Nephron progenitor cell (in vitro differentiated cells): ENCODE measurements around the gene VIM.

Experiments
- DNase-seq: peaks from one replicate; pipeline ENCODE4 v3.0.0; 2021
- H3K27ac Mint-ChIP-seq: 2 replicates; pipeline ENCODE4 v1.8.0; 2021; ENCODE audit warnings: mild to moderate bottlenecking, moderate library complexity, mixed read lengths
- H3K27me3 Mint-ChIP-seq: 2 replicates; pipeline ENCODE4 v1.8.0; 2021; ENCODE audit warnings: mild to moderate bottlenecking, low read depth, mixed read lengths; ENCODE audit not compliant: poor library complexity
- H3K36me3 Mint-ChIP-seq: 2 replicates; pipeline ENCODE4 v1.8.0; 2021; ENCODE audit warnings: low read depth, mixed read lengths
- H3K4me1 Mint-ChIP-seq: 2 replicates; pipeline ENCODE4 v1.8.0; 2021; ENCODE audit warnings: mixed read lengths
- H3K4me3 Mint-ChIP-seq: 2 replicates; pipeline ENCODE4 v1.8.0; 2021; ENCODE audit warnings: mild to moderate bottlenecking, moderate library complexity, mixed read lengths
- H3K9me3 Mint-ChIP-seq: 2 replicates; pipeline ENCODE4 v1.8.0; 2021; ENCODE audit warnings: mild to moderate bottlenecking, moderate library complexity, mixed read lengths
- TF ChIP-seq, protein P1 (sequence below): fragments of 200-600 bp; sonication (generic); IDR thresholded peaks from 2 replicates; pipeline ENCODE4 v1.5.0; 2021; ENCODE audit warnings: antibody characterized with exemption

Gene VIM

DNA sequence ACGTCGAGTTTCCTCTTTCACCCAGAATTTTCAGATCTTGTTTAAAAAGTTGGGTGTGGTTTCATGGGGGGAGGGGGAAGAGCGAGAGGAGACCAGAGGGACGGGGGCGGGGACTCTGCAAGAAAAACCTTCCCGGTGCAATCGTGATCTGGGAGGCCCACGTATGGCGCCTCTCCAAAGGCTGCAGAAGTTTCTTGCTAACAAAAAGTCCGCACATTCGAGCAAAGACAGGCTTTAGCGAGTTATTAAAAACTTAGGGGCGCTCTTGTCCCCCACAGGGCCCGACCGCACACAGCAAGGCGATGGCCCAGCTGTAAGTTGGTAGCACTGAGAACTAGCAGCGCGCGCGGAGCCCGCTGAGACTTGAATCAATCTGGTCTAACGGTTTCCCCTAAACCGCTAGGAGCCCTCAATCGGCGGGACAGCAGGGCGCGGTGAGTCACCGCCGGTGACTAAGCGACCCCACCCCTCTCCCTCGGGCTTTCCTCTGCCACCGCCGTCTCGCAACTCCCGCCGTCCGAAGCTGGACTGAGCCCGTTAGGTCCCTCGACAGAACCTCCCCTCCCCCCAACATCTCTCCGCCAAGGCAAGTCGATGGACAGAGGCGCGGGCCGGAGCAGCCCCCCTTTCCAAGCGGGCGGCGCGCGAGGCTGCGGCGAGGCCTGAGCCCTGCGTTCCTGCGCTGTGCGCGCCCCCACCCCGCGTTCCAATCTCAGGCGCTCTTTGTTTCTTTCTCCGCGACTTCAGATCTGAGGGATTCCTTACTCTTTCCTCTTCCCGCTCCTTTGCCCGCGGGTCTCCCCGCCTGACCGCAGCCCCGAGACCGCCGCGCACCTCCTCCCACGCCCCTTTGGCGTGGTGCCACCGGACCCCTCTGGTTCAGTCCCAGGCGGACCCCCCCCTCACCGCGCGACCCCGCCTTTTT, at the start of gene VIM:
Gene VIM (plus strand): TSS at position 151 of the 925 bp plus-strand sequence. CDS start 1,182 bp downstream, outside the sequence.
- H3K27ac Mint-ChIP-seq = peak within 1 kb of the TSS; percentile 98
- DNase-seq = peak; percentile 78

DNA sequence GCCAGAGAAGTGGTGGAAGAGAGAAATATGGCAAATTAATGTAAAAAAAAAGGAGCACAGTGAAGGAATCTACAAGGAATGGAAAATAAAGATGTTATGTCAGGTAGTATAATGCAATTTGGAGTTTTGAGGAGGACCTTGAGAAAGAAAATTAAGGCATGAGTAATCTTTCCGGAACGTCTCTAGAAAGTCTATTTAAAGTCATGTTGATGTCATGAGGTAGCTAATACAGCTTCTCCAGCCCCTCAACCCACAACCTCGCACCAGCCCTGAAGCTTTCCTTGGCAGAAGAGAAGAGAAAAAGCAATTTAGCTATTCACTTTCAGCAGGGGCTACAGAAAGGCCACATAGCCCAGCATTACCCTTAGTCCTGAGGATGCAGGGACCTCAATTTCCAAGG, 49.0 kb upstream of the VIM start:
- H3K27me3 Mint-ChIP-seq = no peaks in the 10 kb centered on the region
- H3K36me3 Mint-ChIP-seq = no peaks in the 10 kb centered on the region
- TF ChIP-seq, protein P1, sequence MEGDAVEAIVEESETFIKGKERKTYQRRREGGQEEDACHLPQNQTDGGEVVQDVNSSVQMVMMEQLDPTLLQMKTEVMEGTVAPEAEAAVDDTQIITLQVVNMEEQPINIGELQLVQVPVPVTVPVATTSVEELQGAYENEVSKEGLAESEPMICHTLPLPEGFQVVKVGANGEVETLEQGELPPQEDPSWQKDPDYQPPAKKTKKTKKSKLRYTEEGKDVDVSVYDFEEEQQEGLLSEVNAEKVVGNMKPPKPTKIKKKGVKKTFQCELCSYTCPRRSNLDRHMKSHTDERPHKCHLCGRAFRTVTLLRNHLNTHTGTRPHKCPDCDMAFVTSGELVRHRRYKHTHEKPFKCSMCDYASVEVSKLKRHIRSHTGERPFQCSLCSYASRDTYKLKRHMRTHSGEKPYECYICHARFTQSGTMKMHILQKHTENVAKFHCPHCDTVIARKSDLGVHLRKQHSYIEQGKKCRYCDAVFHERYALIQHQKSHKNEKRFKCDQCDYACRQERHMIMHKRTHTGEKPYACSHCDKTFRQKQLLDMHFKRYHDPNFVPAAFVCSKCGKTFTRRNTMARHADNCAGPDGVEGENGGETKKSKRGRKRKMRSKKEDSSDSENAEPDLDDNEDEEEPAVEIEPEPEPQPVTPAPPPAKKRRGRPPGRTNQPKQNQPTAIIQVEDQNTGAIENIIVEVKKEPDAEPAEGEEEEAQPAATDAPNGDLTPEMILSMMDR = no peak
- no peaks in the 10 kb centered on the region for H3K9me3 Mint-ChIP-seq
- H3K27ac Mint-ChIP-seq = no peak overlapping the region
- H3K4me1 Mint-ChIP-seq = peaks cover 22% of the 10 kb centered on the region
- no peak for DNase-seq
- H3K4me3 Mint-ChIP-seq = no peak overlapping the region

More for the DNA sequence above, at the start of gene VIM:
- peaks cover 25% of the 10 kb centered on the region for H3K36me3 Mint-ChIP-seq
- TF ChIP-seq, protein P1 = no peak
- H3K4me1 Mint-ChIP-seq = peaks cover 38% of the 10 kb centered on the region
- peaks cover 16% of the 10 kb centered on the region for H3K27me3 Mint-ChIP-seq
- no peaks in the 10 kb centered on the region for H3K9me3 Mint-ChIP-seq
- peak within 1 kb of the TSS; percentile 94 for H3K4me3 Mint-ChIP-seq

DNA sequence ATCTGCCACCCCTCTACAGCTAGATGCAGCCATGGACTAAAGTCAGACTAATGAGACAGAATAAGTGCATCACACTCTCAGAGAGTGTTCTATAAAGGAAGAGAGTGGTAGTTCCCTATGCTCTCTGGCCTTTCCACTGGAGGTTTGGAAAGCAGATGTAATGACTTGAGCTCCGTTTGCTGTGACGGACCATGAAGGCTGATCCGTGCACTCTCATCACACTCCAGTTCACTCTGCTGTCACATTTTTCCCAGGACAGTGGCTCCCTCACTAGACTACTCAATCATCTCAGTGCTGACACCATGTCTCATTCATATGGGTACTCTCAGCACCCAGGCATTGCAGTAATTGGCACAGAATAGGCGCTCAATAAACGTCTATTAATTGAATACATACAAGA, 46.9 kb upstream of the VIM start:
- Mint-ChIP-seq H3K36me3 (no peaks in the 10 kb centered on the region), H3K27me3 (no peaks in the 10 kb centered on the region), H3K4me1 (peaks cover 16% of the 10 kb centered on the region), H3K4me3 (no peak overlapping the region), H3K9me3 (no peaks in the 10 kb centered on the region), H3K27ac (no peak overlapping the region)
- DNase-seq = no peak
- TF ChIP-seq, protein P1 = no peak

DNA sequence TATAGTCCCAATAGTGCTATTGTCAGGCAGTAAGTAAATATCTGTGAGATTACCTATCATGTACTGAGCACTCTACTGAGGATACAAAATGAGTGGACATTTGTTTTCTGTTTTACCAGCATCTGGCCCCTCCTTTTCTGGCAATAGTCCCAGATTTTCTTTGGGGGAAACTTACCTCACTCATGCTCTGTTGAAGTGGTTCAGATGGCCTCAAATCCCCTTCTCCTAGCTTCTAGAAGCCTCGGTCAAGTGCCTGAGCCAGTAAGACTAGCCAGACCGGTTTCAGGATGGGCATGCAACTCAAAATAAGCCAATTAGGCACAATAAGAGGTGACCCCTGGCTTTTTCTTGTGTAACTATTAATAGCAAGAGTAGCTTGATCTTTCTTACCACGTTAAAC, 46.3 kb upstream of the VIM start:
- peaks cover 16% of the 10 kb centered on the region for H3K4me1 Mint-ChIP-seq
- no peaks in the 10 kb centered on the region for H3K27me3 Mint-ChIP-seq
- TF ChIP-seq, protein P1 = no peak

DNA sequence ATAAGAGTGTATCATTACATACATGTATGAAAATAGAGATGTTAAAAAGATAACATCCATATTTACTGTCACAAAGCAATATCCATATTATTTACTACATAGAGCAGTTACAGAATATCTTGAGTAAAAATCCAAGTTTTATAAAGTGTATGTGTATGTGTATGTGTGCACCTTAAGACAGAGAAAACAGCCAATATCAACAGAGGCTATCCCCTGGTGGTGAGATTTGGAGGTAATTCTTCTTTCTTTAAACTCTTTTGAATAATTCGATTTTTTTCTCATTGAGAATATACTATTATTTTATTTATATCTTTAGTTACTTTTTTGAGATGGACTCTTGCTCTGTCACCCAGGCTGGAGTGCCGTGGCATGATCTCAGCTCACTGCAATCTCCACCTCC, 44.9 kb upstream of the VIM start:
- Mint-ChIP-seq H3K36me3 (no peaks in the 10 kb centered on the region), H3K4me3 (no peak overlapping the region), H3K27ac (no peak overlapping the region), H3K27me3 (no peaks in the 10 kb centered on the region), H3K4me1 (peaks cover 16% of the 10 kb centered on the region), H3K9me3 (no peaks in the 10 kb centered on the region)
- TF ChIP-seq, protein P1 = no peak
- DNase-seq = no peak

More for the DNA sequence above, 46.3 kb upstream of the VIM start:
- no peak overlapping the region for H3K4me3 Mint-ChIP-seq
- H3K9me3 Mint-ChIP-seq = no peaks in the 10 kb centered on the region
- no peak for DNase-seq
- H3K27ac Mint-ChIP-seq = no peak overlapping the region
- H3K36me3 Mint-ChIP-seq = no peaks in the 10 kb centered on the region
